GM19193 (cell line): ENCODE measurements around the gene STARD6.

Experiments used
- POLR2A ChIP-seq: IDR thresholded peaks from 4 replicates; pipeline ENCODE4 v1.6.1; 2011; ENCODE audit not compliant: insufficient read depth, insufficient read length; ENCODE audit errors: extremely low read depth

The STARD6 gene

GRCh38 chr18:54360406-54360805 is 2.7 kb upstream of the STARD6 start:
- TF ChIP-seq POLR2A = no peak

DNA sequence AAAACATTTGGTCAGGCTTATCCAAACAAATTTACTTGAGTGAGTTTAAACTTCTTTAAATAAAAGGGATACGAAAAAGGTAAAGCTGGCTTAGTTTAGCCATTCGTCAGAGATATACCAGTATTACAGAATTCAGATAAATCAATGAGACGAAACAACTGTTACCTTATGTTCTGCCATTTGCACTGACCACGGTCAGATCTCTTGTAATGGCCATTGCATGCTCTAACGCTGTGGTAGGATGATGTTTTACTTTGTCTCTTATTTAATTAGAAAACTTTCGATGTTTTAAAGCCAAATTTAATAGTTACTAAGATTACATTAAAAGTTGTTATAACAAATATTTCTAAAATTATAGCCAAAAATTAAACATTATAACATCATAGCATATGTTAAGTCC is 1.6 kb upstream of the STARD6 start:
- TF ChIP-seq POLR2A = no peak

DNA sequence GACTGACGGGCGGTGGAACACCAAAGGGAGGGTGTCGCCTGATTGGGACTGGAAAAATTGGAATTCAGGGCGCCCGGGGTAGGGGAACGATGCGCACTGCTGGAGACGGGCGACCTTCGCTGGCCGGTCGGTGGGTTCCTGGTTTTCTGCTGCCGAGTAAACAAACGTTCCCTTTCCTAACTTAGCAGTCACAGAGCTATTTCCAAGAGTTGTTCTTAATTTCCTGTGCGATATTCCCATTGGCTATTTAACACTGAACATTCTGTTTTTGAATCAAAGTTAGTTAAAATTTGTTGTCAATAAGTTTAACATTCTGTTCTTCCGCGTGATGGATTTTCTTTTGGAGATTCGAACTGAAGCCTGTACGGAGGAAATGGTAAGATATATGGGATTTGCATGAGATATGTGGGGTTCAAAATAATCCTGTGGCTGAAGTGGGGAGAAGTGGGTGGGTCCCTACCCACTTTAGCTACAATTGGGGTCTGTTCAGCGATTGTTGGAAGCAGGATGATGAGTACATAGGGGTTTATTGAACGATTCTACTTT is 910 bp upstream of the STARD6 start:
- TF ChIP-seq POLR2A = no peak

GRCh38 chr18:54357082-54357659 is 487 bp downstream of the STARD6 start:
- no peak for TF ChIP-seq POLR2A

GRCh38 chr18:54351186-54351585 is 6.5 kb downstream of the STARD6 start:
- TF ChIP-seq POLR2A = no peak

DNA sequence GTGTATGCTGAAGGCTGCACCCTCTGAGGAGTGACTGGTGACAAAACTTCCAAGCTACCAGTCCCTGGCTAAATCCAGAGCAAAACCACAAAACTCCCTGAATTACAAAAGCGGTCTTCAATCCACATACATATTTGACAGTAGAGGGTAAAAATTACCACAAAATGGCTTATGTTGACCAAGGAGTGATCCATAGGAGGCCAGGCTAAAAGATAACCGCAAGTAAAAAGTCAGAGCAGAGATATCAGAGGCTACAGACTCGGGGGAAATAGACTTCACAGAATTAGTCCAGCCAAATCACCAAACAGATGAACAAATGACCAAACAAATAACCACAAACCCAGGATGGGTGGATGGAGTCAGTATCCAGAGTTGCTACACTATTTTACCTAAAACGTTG is 19.4 kb downstream of the STARD6 start:
- no peak for TF ChIP-seq POLR2A

- no peak for TF ChIP-seq POLR2A
Measured at GRCh38 chr18:54335638-54336173, 22.0 kb downstream of the STARD6 start.

DNA sequence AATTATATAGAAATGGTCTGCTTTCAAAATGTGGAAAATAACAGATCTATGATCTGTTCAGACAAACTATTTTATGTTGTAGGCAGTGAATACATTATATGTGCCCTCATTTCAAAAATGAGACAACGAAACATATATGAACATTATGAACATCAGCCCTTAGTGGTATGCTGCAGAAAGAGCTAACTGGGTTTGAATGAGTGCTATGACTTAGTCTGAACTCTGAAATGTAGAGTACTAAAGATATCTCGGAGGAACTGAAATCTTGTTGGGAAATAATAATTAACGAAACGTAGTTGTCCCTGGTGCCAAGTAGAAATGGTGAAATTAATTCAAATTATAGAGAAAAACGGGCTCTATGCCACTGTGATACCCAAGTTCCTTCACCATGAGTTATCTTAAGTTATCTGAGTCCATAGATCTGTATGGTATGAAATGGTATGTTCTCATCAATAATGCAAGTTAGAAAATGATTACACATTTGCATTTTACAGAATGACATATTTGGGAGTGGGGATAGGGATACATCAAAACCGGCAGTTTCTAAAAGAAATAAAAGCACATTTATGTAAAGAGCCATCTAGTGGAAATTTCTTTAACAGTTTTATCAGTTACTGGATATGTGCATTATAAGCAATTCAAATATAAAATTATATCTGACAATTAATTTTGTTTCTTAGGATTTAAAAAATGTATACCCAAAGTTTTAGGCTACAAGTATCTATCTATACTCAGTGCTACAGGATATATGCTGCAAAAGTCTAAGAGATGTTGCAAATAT is 26.7 kb downstream of the STARD6 start:
- TF ChIP-seq POLR2A = no peak

- TF ChIP-seq POLR2A = no peak
Measured at GRCh38 chr18:54329787-54330186, 27.9 kb downstream of the STARD6 start.

GRCh38 chr18:54327818-54328217 is 29.8 kb downstream of the STARD6 start:
- TF ChIP-seq POLR2A = no peak

GRCh38 chr18:54323970-54324369 is 33.7 kb downstream of the STARD6 start:
- no peak for TF ChIP-seq POLR2A

DNA sequence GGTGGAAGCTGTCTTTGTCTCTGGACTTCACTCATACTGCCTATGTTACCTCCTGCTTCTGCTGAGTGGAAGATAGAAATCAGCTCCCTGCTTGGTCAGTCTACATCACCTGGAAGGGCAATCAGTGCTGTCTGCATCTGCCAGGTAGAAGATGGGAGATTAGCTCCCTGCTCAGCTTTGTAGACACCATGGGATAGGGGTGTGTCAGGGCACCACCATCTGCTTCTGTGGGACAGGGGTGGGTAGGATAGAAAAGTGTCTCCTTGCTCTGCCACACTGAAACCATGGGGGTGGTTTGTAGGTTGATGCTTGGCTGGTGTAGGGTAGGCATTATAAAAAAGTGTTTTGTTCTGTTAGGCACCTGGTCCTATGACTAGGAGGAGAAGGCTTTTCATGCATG is 34.1 kb downstream of the STARD6 start:
- no peak for TF ChIP-seq POLR2A

DNA sequence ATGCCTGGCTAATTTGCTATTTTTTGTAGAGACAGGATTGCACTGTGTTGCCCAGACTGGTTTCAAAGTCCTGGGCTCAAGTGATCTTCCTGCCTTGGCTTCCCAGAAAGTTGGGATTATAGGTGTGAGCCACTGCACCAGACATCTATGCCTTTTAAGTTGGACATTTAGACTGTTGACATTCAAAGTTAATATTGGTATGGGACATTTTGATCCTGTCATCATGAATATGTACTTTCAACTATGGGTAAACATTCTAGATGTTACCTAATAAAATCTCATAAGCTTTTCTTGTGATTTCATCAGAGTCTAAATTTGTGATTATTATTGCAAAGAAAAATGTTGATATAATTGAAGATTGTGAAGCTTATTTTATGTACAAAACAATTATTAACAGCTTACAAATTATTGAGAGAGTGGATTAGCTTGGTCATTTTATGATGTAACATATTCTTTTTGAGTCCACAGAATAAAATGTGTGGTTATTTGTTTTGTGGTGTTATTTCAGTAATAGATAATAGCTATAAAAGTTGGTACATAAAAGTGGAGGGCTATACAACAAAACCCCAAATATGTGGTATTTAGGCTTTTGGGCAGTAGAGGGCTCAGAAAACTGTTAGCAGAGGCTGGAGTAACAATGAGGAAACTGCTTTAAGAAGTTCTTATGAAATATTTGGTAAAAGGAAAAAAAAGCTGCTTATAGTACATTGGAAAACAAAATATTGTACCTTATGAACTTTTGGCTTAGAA is 41.4 kb downstream of the STARD6 start:
- TF ChIP-seq POLR2A = no peak

DNA sequence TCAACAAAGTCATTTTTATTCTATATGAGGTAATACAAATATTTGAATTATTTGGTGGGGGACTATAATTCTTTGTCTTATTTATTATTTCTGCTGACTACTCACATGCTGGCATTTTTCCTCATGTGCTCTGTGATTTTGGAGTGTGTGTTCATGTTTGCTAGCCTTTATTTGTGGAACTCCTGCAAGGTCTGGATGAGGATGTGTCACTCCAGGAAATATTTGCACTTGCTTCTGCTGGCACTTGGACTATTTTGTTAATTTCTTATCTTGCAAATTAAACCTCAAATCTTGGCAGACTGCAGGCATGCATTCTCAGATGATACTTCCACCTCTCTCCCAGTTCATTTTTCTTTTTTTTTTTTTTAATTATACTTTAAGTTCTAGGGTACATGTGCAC is 54.2 kb downstream of the STARD6 start:
- TF ChIP-seq POLR2A = no peak

GRCh38 chr18:54296062-54296461 is 61.6 kb downstream of the STARD6 start:
- TF ChIP-seq POLR2A = no peak
